NCI-H2081 (cell line): ENCODE results near the gene TIPRL.
"Not testable (repeated sequence)": the region's sequence is repeated elsewhere in the genome, so short reads cannot be mapped to it uniquely, and the experiment has no call there.

ENCODE experiments used
- DNase-seq, 2 experiments: peaks; one replicate each; lab custom pipeline; 2025; lab: John Stamatoyannopoulos, UW

Gene TIPRL

GRCh38 chr1:168178638-168179437 is at the start of gene TIPRL:
TIPRL (plus strand) TSS chr1:168178962; CDS start chr1:168179078, 116 bp downstream.
- peak; percentile 99 for DNase-seq

DNA sequence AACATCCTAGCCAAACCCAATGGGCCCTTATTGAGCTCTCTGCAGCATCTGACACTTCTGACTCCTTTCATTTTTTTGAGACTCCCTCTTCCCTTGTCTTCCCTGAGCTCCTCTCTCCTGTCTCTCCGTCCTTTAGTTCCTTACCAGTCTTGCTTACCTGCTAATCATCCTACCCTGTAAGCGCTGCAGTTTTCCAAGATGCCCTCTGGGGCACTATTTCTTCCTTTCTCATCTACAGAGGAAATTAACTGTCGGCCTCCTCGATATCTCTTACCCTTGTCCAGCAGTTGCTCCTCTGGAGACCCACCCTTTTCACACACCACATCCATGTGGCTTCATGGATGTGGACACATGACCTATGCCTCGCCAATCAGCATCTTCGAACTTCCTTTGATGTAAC is 48.8 kb upstream of the TIPRL start:
- no peak for DNase-seq

- DNase-seq = no peak
Observed at GRCh38 chr1:168134132-168134531, 44.6 kb upstream of the TIPRL start.

- DNase-seq = no peak
Observed at GRCh38 chr1:168134642-168135041, 44.1 kb upstream of the TIPRL start.

DNA sequence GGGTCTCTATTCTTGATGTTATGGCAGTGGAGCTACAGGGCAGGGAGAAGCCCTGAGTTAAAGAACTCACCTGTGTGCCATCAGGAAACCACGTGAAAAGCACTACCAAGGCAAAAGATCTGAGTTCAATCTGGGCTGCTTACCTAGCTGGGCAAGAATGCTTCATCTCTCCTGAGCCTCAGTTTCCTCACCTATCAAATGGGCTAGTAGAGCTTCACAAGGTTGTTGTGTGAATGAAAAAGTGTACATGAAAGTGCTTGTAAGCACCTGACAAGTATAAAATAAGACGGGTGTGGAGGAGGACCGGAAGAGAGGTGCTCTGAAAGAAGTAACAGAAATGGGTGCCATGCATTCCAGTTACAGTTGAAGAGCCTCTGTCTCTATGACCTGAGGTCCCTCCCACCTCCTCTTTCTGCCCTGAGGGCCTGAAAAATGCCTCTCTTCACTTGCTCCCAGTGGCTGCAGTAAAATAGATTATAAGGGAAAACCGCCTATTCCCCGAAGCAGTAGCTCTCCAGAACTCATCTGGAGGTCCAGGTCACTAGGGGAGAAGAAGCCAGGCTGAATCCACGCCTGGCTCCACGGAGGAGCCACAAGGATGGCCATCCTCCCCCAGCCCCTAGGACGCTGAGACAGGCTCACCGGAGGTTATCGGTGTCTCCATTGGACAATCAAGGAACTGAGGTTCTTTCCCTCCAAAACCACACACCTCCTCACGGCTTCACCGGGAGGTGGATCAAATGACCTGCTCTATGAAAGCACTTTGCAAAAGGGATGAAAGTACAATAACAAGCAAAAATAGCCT is 43.4 kb upstream of the TIPRL start:
- no peak for DNase-seq

- no peak for DNase-seq
Observed at GRCh38 chr1:168135921-168136708, 42.6 kb upstream of the TIPRL start.

DNA sequence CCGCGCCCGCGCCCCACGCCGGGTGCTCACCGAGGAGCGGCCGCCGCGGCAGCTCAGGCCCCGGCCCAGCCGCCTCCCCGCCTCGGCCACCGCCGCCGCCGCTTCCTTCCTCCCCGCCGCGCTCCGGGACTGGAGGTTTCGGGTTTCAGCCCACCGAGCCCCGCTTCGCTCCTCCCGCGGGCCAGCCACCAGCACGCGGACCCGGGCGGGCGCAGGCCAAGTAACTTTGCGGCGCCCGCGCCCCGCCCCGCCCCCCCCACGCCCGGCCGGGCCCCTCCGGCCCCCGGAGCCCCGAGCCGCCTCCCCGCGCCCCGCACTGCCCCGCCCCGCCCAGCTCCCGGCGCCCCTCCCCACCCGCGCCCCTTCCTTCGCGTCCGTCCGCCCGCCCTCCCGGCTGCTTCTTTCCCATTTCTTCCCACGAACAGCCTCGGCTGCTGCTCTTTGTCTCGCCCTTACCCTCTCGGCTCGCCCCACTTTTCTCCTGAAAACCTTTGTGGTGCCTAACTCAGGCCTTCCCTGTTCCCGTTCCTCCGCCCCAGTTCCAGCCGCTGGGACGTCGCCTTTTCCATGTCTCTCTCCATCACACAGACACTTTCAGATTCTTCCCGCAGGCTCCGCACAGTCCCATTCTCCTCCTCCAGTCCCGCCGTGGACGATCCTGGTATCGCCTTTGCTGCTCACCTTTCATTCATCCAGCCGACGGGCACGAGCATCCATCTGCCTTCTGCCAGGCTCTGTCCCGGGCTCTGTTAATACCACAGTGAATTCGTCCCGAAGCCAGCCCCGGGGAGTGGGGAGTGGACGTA is 41.9 kb upstream of the TIPRL start, which contains the start of gene GPR161:
Gene GPR161, minus strand, starts transcription at position 222 of the 806 bp plus-strand sequence. CDS start 32,080 bp downstream, outside the sequence.
- peak in 1 of 2 experiments; percentile 13 for DNase-seq

DNA sequence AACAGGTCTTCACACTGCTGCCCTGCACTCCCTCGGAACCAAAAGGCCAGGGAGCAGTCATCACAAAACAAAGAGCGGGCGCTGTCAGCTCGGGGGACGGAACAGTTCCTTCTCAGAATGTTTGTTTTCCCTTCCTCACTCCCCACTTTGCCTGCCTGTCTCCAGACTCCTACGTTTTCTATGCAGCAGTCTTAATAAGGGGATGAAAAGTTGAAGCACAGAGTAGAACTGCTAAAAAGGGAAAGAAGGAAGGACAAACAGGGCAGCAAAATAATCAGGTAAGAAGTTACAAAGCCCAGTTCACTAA is 41.3 kb upstream of the TIPRL start:
- DNase-seq = no peak

DNA sequence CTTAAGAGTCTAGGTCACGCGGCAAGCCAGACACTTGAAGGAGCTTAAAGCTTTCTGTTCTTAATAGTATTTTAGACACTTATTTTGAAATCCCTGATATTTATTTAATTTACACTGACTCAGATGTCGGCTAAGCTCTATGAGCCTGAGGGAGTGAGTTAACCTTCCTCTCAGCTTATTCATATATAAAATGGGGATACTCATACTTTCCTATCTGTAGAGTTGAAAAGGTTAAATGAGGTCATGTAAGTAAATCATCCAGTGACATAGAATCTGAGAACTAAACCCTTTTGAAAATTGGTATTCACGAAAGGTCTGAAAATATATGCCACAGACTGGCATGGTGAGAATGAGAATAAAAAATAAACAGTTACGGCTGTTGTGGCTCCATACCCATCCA is 40.6 kb upstream of the TIPRL start:
- DNase-seq = no peak

- no peak for DNase-seq
Observed at GRCh38 chr1:168139070-168139469, 39.7 kb upstream of the TIPRL start.

- DNase-seq = no peak
Observed at GRCh38 chr1:168141871-168142385, 36.8 kb upstream of the TIPRL start.

- DNase-seq = peak; percentile 85 to 87
Observed at GRCh38 chr1:168145184-168146159, 33.3 kb upstream of the TIPRL start.

- DNase-seq = no peak
Observed at GRCh38 chr1:168146160-168146539, 32.6 kb upstream of the TIPRL start.

DNA sequence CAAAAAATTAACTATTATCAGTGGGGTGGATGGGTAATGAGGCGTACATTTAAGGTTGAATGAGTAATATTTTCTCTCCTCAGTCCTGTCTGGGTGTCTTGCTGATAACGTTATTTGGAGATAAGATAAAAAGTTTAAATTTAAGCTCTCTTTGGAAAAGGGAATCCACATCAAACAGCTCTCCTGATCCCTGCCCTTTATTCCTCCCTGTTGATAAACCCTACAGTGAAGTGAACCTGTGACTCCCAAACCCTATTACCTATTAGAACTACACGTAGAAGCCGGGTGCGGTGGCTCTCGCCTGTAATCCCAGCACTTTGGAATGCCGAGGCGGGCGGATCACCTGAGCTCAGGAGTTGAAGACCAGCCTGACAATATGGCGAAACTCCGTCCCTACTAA is 32.1 kb upstream of the TIPRL start:
- no peak for DNase-seq

DNA sequence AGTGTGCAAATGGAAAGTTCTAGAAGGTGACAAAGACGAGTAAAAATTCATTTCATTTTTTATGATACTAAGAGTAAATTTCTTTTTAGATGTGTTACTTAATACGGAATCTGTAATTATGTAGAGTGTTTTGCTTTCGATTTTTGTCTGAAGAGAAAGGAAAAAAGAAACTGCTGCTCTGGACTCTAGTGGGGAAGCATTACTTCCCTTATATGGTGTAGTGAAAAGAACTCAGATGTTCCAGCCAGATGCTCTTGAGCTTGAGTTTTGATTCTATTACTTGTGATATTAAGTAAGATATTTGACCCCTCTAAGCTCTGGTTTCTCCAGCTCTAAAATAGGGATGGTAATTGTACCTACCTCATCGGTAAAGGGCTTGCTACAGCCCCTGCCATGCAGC is 29.8 kb upstream of the TIPRL start:
- no peak for DNase-seq

DNA sequence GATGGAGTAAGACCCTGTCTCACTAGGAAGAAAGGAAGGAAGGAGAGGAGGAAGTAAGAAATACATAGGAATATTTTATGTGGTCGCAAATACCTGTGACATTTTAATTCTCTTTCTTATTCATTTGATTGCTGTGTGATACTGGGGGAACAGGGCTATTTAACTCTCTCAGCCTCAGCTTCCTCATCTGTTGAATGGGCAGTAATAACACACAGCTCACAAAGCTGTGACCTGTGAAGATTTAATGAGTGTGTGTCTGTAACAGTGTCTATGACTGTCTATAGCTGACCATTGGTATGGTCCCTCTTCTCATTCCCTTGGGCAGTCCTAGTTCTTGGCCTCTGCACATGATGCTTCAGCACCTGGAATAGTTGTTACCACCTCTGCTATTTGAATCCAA is 28.5 kb upstream of the TIPRL start:
- DNase-seq = no peak

DNA sequence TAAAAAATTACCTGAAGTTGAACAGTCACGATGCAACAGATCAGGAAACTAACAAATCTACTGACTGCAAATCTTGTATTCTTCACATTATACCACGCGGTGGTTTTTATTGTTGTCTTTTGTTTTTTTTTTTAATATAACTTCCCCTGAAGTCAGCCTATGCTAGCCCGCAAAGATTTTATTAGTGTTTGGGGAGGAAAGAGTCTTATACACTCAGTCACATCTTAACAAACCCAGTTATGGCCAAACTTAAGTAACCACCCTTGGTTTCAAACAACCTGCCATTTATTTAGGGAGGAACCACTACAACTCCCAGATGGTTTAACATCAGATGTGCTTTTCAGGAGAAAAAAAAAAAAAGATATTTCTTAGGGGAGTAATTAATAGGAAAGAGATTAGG is 26.8 kb upstream of the TIPRL start:
- DNase-seq = no peak

GRCh38 chr1:168154707-168155106 is 24.1 kb upstream of the TIPRL start:
- DNase-seq = not testable (repeated sequence)

GRCh38 chr1:168155910-168156309 is 22.9 kb upstream of the TIPRL start:
- DNase-seq = no peak

- no peak for DNase-seq
Observed at GRCh38 chr1:168157638-168158037, 21.1 kb upstream of the TIPRL start.
